HUES48 (cell line): Measurements from ENCODE around the gene HSPE1.
A peak's percentile ranks its signal among the peaks of the same experiment; 100 is the strongest.
"Not testable (repeated sequence)": the region's sequence is repeated elsewhere in the genome, so short reads cannot be mapped to it uniquely, and the experiment has no call there.

ENCODE experiments used
- H3K27ac ChIP-seq: one replicate; pipeline ENCODE4 v1.7.0; 2013; ENCODE audit warnings: low read depth, low read length, inconsistent platforms
- H3K27me3 ChIP-seq: 2 replicates; pipeline ENCODE4 v1.6.1; 2013; ENCODE audit warnings: mild to moderate bottlenecking, low read length; ENCODE audit not compliant: control insufficient read depth, insufficient read depth
- H3K36me3 ChIP-seq: 2 replicates; pipeline ENCODE4 v1.6.1; 2013; ENCODE audit warnings: low read length; ENCODE audit not compliant: control insufficient read depth, insufficient read depth
- H3K4me1 ChIP-seq: 2 replicates; pipeline ENCODE4 v1.6.1; 2013; ENCODE audit warnings: mild to moderate bottlenecking, low read length; ENCODE audit not compliant: control insufficient read depth, insufficient read depth
- H3K4me3 ChIP-seq: 2 replicates; pipeline ENCODE4 v1.5.1; 2013; ENCODE audit warnings: mild to moderate bottlenecking, low read depth, low read length
- H3K9ac ChIP-seq: 2 replicates; pipeline ENCODE4 v1.6.1; 2013; ENCODE audit warnings: mild to moderate bottlenecking, low read depth, low read length, moderate library complexity
- H3K9me3 ChIP-seq: 2 replicates; pipeline ENCODE4 v1.6.1; 2013; ENCODE audit warnings: low read length; ENCODE audit not compliant: control insufficient read depth, insufficient read depth

Gene HSPE1

DNA sequence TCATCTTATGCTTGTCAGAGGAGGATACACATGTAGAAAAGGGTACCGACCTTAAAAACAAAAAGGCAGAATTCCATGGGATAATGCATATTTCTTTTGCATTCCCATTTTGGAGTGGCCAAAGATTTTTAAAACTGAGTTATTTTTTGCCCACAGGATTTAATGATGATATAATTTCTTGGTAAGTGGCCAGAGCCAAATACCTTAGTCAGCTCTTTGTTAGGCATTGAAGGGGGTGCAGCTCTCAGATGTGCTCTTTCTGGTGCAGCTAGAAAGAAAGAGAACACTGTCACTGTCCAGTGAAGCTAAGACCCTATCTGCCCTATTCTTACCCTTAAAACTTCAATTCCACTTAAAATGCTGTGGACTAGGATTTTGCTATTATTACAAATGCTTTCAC, 36.0 kb upstream of the HSPE1 start:
- Histone ChIP-seq H3K27me3 (no peaks in the 10 kb centered on the region), H3K4me3 (no peak overlapping the region), H3K9me3 (no peaks in the 10 kb centered on the region), H3K4me1 (no peaks in the 10 kb centered on the region), H3K27ac (no peak overlapping the region), H3K9ac (no peak overlapping the region), H3K36me3 (peaks cover 50% of the 10 kb centered on the region)

DNA sequence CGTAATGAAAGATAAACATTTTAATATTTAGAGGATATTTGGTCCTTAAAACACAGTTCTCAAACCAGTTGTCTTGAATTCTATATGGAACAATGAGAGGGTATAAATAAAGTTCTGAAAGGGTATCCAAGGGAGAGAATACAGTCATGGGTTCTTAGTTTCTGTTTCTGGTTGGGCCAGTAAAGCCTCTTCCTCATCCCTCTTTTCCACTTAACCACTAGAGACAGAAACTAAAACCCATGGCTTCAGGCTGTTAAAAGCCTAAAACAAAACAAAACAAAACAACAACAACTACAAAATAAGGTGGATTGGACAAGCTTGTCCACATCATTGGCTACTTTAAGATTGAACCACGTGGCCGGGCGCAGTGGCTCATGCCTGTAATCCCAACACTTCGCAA, 28.0 kb upstream of the HSPE1 start:
- no peaks in the 10 kb centered on the region for H3K4me1 ChIP-seq
- H3K27ac ChIP-seq: no peak overlapping the region
- no peaks in the 10 kb centered on the region for H3K27me3 ChIP-seq
- H3K36me3 ChIP-seq: peaks cover 71% of the 10 kb centered on the region
- no peak overlapping the region for H3K4me3 ChIP-seq
- H3K9ac ChIP-seq: no peak overlapping the region
- H3K9me3 ChIP-seq: no peaks in the 10 kb centered on the region

DNA sequence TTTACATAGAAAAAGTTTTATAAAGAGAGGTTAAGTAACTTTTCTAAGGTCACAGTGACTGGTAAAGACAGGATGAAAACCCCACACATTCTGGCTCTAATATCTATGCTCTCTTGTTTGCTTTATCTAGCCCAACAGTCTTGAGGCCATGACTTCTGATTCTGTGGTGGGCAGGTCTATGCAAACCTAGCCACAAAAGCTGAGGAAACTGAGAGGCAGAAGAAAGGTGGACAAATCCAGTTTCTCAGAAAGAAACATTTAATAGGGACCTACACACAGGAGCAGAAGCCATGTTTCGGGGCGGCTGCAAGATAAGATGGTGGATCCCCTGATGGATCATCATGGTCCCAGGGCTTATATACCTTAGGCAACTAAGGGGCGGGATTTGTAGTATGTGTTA, 22.4 kb upstream of the HSPE1 start:
- Histone ChIP-seq H3K9me3 (no peaks in the 10 kb centered on the region), H3K4me1 (no peaks in the 10 kb centered on the region), H3K27me3 (no peaks in the 10 kb centered on the region), H3K36me3 (peaks cover 47% of the 10 kb centered on the region), H3K4me3 (no peak overlapping the region), H3K27ac (no peak overlapping the region), H3K9ac (no peak overlapping the region)

DNA sequence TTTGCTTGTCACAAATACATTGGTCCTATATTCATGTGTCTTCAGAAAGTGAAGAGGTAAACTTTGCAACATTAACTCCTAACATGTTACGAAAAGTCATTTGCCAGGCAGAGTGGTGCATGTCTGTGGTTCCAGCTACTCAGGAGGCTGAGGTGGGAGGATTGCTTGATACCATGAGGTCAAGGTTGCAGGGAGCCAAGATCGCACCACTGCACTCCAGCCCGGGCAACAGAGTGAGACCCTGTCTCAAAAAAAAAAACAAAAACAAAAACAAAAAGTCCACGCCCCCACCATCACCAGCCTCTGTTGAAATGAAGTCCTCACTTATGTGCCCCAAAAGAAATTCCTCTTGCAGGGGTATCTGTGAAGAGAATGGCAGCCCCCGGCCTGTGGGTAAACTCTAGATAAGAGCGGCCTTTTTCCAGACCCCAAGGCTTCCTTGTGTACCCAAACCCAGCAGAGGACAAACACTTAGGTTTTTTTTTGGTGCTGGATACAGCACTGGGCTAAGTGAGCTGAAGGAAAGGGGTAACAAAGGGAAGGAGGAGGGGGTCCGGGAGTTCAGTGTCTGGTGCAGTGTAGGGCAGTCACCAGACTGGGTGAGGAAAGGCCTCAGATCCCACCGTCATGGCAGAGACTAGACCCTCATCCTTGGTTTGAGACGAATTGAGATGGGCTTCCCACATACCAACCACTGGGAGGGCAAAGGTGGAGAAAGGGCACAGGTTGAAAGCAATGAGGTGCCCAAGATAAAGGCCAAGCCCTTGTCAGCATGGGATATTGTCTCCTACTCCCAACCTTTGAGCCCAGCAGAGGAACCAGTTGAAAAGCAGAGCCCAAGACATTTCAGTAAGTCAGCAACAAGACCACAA, 19.8 kb upstream of the HSPE1 start:
- no peak overlapping the region; the same call in 1 of the 2 replicates for H3K9ac ChIP-seq
- H3K36me3 ChIP-seq: peaks cover 24% of the 10 kb centered on the region
- H3K4me3 ChIP-seq: no peak overlapping the region
- H3K27me3 ChIP-seq: no peaks in the 10 kb centered on the region
- no peaks in the 10 kb centered on the region for H3K4me1 ChIP-seq
- H3K27ac ChIP-seq: no peak overlapping the region
- no peaks in the 10 kb centered on the region for H3K9me3 ChIP-seq

DNA sequence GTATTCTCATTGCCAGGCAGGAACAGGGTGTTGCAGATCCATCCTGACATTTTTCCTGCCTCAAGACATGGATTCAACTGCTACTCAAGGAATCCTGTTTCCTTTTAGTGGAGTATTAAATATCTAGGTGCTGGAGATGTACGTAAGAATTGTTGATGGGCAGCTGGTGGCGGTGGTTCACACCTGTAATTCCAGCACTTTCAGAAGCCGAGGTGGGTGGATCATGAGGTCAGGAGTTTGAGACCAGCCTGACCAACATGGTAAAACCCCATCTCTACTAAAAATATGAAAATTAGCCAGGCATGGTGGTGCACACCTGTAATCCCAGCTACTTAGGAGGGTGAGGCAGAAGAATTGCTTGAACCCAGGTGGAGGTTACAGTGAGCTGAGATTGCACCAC, 15.9 kb upstream of the HSPE1 start:
- H3K9ac ChIP-seq, H3K9me3 ChIP-seq, H3K27me3 ChIP-seq, H3K27ac ChIP-seq, H3K4me1 ChIP-seq, H3K4me3 ChIP-seq: not testable (repeated sequence)
- H3K36me3 ChIP-seq: peaks cover 37% of the 10 kb centered on the region

DNA sequence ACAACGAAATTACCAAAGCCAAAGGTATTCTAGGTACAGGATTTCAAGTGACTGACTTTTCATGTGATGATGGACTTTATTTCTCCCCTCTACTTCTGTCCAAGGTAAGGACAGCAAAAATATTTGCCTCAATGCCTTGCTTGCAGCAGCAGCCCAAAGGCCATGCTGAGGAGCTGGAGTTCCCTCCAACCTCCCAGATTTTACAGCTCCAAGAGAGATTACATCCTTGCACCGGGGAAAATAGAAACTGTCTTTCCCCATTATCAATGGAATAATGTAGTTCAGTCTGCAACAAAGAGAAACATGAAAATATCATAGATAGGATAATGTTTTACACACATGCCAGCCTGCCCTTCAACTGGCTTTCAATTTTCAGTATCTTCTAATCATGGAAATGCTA, 14.0 kb upstream of the HSPE1 start:
- Histone ChIP-seq H3K4me3 (no peak overlapping the region), H3K36me3 (peaks cover 56% of the 10 kb centered on the region), H3K9ac (no peak overlapping the region), H3K4me1 (no peaks in the 10 kb centered on the region), H3K27me3 (no peaks in the 10 kb centered on the region), H3K9me3 (no peaks in the 10 kb centered on the region), H3K27ac (no peak overlapping the region)

DNA sequence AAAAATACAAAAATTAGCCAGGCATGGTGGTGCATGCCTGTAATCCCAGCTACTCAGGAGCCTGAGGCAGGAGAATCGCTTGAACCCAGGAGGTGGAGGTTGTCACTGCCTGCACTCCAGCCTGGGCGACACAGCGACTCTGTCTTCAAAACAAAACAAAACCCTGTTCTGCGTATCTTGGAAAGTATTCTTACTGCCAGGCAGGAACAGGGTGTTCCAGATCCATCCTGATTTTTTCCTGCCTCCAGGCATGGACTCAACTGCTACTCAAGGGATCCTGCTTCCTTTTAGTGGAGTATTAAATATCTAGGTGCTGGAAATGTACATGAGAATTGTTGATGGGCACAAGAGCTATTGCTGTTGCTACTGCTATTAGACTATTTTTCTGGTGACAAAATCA, 12.8 kb upstream of the HSPE1 start:
- H3K27me3 ChIP-seq: no peaks in the 10 kb centered on the region
- H3K9ac ChIP-seq: no peak overlapping the region
- H3K4me1 ChIP-seq: no peaks in the 10 kb centered on the region
- H3K36me3 ChIP-seq: peaks cover 68% of the 10 kb centered on the region
- H3K27ac ChIP-seq: no peak overlapping the region
- no peak overlapping the region for H3K4me3 ChIP-seq
- no peaks in the 10 kb centered on the region for H3K9me3 ChIP-seq

DNA sequence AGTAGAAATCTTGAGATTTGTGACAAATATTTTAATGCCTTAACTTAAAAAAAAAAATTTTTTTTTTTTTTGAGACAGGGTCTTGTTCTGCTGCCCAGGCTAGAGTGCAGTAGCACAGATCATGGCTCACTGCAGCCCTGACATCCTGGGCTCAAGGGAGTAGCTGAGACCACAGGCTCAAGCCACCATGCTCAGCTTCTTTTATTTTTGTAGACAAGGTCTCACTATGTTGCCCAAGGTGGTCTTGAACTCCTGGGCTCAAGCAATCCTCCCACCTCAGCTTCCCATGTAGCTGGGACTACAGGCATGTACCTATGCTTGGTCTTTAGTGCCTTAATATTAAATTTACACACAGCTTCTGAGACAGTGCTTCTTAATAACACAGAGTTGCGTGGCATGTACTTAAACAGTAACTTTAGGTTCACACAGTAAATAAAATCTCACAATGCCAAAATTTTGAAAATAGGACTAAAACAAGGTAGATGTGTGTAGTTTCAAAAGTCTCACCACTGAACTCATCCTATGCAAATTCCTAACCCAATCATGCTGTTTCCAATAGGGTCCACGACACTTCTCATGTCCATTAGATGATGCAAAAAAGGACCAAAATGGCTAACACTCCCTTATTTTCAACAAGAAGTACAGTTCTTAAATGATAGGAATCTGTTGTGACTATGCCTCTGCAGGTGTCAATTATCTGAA, 4.6 kb upstream of the HSPE1 start:
- Histone ChIP-seq H3K27ac (no peak overlapping the region), H3K9me3 (no peaks in the 10 kb centered on the region), H3K36me3 (peaks cover 82% of the 10 kb centered on the region), H3K4me1 (peaks cover 16% of the 10 kb centered on the region), H3K9ac (peak overlapping the region; percentile 37; the same call in 1 of the 2 replicates), H3K4me3 (peak overlapping the region; percentile 88; the same call in 1 of the 2 replicates), H3K27me3 (no peaks in the 10 kb centered on the region)

DNA sequence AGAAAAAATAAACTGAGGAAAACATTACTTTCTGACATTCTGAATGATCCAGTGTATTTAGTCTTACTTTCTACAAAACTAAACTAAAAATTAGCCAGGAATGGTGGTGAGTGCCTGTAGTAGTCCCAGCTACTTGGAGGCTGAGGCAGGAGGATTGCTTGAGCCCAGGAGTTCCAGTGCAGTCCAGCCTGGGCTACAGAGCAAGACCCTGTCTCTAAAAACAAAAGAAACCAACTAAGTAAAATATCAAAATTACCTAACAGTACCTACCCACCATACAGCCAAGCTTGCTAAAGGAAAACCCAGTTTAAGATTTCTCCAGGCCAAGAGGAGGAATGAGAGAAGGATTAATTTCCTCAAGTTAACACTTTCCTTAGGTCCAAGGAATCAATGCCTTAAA, 3.5 kb upstream of the HSPE1 start:
- H3K9me3 ChIP-seq: no peaks in the 10 kb centered on the region
- H3K27ac ChIP-seq: no peak overlapping the region
- H3K9ac ChIP-seq: no peak overlapping the region
- peaks cover 17% of the 10 kb centered on the region for H3K4me1 ChIP-seq
- H3K4me3 ChIP-seq: peak overlapping the region; percentile 88
- no peaks in the 10 kb centered on the region for H3K27me3 ChIP-seq
- peaks cover 76% of the 10 kb centered on the region for H3K36me3 ChIP-seq

DNA sequence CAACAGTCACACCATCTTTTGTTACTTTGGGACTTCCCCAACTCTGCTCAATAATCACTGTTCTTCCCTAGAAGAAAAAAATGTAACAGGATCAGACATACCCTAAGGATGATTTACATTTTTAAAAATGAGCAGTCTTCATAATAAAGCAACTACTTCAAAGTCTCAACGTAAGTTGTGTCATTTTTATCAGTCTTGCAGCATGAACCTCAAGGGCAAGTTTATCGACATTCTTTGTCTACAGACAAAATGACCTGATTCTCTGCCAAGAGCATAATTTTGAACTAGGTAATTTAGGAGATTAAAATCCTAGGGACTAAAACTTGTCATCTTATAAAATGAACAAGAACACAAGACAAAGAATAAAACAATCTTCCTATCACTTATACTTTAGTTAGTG, 2.9 kb upstream of the HSPE1 start:
- Histone ChIP-seq H3K9ac (peak overlapping the region; percentile 93), H3K27me3 (no peaks in the 10 kb centered on the region), H3K9me3 (no peaks in the 10 kb centered on the region), H3K27ac (peak overlapping the region; percentile 7), H3K4me3 (peak overlapping the region; percentile 88), H3K36me3 (peaks cover 76% of the 10 kb centered on the region), H3K4me1 (peaks cover 21% of the 10 kb centered on the region)

DNA sequence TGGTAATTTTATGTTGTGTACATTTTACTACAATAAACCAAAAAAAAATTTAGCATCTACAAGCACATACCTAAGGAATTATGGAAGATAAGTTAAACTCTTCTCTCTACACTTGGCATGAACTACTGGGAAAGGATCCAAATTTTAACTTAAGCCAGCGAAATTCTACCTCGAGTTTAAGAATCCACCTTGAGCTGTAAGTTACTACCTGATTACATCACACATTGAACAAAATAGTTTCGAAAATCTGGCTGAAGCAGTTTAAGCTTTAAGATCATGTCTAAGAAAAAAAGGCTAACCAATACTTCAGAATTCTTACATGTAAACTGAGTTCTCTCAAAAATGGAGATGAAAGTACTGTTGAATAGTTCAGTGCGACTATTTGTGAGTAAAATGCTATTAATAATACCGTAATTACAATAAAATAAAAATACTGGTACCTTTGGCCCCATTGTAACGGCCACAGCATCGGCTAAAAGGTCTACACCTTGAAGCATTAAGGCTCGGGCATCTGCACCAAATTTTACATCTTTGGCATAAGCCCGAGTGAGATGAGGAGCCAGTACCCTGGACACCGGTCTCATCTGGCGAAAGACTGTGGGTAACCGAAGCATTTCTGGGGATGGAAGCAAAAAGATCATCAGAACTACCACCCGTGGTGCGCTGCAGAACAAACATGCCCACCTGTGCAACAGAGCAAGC, 1.8 kb upstream of the HSPE1 start:
- Histone ChIP-seq H3K9ac (peak overlapping the region; percentile 93), H3K27ac (peak overlapping the region; percentile 98), H3K27me3 (no peaks in the 10 kb centered on the region), H3K36me3 (peaks cover 76% of the 10 kb centered on the region), H3K4me3 (peak overlapping the region; percentile 88), H3K4me1 (peaks cover 21% of the 10 kb centered on the region), H3K9me3 (no peaks in the 10 kb centered on the region)
